Measurements from ENCODE around the gene NMNAT2. TPM values are rescaled to one million over a fixed set of nuclear protein-coding genes. Genes with fewer than 3 reads are reported as not detected.

NMNAT2 gene
- total and polyA plus RNA-seq, 10 of the 15 experiments (the other 5 are each of a cell fraction or from before 2014, with no cell fraction given): 0.02 to 2.0 (median 0.60) TPM

DNA sequence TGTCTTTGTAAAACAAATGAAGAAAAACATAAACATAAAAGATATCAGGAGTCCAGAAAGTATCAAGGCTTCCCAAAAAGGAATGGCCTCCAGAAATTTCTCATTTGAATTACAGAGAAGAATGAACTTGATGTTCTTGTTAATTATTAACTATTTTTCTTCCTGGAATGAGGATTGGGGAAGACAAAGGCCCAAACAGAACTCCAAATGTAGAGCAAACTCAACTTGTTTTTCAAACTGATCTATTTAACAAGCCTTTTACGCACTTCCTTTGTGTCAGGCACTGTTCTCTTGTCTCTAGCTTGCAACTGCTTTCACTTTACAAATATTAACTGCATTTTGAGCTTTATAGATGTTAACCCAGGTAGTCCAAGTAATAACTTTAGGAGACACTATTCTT, 186.6 kb downstream of the NMNAT2 start (continued):
- TF ChIP-seq, protein P1, sequence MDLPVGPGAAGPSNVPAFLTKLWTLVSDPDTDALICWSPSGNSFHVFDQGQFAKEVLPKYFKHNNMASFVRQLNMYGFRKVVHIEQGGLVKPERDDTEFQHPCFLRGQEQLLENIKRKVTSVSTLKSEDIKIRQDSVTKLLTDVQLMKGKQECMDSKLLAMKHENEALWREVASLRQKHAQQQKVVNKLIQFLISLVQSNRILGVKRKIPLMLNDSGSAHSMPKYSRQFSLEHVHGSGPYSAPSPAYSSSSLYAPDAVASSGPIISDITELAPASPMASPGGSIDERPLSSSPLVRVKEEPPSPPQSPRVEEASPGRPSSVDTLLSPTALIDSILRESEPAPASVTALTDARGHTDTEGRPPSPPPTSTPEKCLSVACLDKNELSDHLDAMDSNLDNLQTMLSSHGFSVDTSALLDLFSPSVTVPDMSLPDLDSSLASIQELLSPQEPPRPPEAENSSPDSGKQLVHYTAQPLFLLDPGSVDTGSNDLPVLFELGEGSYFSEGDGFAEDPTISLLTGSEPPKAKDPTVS (IDR thresholded peaks at IDR 0.05; ENCODE audit: low read depth, low read length): no peak
- no peak for TF ChIP-seq NRF1 (conservative IDR thresholded peaks at IDR 0.05; ENCODE audit: low read depth, low read length)

DNA sequence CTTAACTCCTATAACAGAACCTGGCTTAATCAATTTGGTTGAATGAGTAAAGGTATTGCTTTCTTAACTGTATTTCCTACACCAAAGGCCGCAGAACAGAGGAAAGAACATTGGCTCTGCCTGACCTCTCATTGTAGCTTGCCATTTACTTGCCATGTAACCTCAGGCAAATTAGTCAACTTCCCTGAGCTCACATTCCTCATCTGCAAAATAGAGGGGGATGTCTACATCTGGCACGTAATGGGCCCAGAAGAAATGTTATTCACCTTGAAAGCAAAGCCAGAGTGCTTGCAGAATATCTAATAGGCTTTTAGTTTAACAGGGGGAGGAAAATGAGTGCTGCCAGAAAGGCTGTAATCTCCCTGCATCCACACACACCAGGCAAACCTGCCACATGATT, 187.8 kb downstream of the NMNAT2 start:
- ATAC-seq: no peak
- intact Hi-C loops (cut with micrococcal nuclease; ENCODE audit: unreplicated experiment): no loop called here

More for the DNA sequence above, 187.8 kb downstream of the NMNAT2 start:
- Histone ChIP-seq H3K9me3 (replicated peaks; ENCODE audit: control insufficient read depth, insufficient read depth, low read length) (no peaks in the 10 kb centered on the region), H2AFZ (ENCODE audit: control insufficient read depth, low read depth, low read length) (no peak overlapping the region), H3K4me3 (no peak overlapping the region), H3K36me3 (ENCODE audit: control insufficient read depth in 2 of 2, insufficient read depth in 2 of 2, low read length in 1 of 2) (no peaks in the 10 kb centered on the region), H3K4me1 (ENCODE audit: control insufficient read depth, insufficient read depth, low read length) (peaks cover 6% of the 10 kb centered on the region; the same call in 1 of the 2 replicates), H3K27ac (ENCODE audit: control insufficient read depth, insufficient read depth) (no peak overlapping the region), H3K4me2 (ENCODE audit: control insufficient read depth, insufficient read depth) (no peak overlapping the region), H3K79me2 (ENCODE audit: control insufficient read depth, insufficient read depth, low read length) (no peaks in the 10 kb centered on the region), H4K20me1 (ENCODE audit: control insufficient read depth, insufficient read depth) (no peaks in the 10 kb centered on the region), H3K27me3 (replicated peaks in 1 of 2; ENCODE audit: control insufficient read depth in 2 of 2, insufficient read depth in 2 of 2, low read length in 1 of 2) (no peaks in the 10 kb centered on the region), H3K9ac (ENCODE audit: control insufficient read depth, insufficient read depth, low read length) (no peak overlapping the region)
- TF ChIP-seq, protein P2, sequence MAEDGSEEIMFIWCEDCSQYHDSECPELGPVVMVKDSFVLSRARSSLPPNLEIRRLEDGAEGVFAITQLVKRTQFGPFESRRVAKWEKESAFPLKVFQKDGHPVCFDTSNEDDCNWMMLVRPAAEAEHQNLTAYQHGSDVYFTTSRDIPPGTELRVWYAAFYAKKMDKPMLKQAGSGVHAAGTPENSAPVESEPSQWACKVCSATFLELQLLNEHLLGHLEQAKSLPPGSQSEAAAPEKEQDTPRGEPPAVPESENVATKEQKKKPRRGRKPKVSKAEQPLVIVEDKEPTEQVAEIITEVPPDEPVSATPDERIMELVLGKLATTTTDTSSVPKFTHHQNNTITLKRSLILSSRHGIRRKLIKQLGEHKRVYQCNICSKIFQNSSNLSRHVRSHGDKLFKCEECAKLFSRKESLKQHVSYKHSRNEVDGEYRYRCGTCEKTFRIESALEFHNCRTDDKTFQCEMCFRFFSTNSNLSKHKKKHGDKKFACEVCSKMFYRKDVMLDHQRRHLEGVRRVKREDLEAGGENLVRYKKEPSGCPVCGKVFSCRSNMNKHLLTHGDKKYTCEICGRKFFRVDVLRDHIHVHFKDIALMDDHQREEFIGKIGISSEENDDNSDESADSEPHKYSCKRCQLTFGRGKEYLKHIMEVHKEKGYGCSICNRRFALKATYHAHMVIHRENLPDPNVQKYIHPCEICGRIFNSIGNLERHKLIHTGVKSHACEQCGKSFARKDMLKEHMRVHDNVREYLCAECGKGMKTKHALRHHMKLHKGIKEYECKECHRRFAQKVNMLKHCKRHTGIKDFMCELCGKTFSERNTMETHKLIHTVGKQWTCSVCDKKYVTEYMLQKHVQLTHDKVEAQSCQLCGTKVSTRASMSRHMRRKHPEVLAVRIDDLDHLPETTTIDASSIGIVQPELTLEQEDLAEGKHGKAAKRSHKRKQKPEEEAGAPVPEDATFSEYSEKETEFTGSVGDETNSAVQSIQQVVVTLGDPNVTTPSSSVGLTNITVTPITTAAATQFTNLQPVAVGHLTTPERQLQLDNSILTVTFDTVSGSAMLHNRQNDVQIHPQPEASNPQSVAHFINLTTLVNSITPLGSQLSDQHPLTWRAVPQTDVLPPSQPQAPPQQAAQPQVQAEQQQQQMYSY (CRISPR knock-in tag; IDR thresholded peaks at IDR 0.05): no peak
- TF ChIP-seq PML (IDR thresholded peaks at IDR 0.05; ENCODE audit: low read length) (no peak), DPF2 (IDR thresholded peaks at IDR 0.05) (no peak), STAT3 (IDR thresholded peaks at IDR 0.05; ENCODE audit: low read depth, low read length) (no peak), IRF4 (IDR thresholded peaks at IDR 0.05; ENCODE audit: low read depth, low read length) (no peak), FOS (IDR thresholded peaks at IDR 0.05; ENCODE audit: borderline replicate concordance, extremely low read depth, insufficient read length) (no peak)
- DNase-seq (ENCODE audit: low read depth, low spot score) (no peak), FAIRE-seq (no peak)
- BruUV-seq (replicated peaks): no TSS peak
- SMC1A ChIA-PET (ENCODE audit: uncharacterized antibody, unreplicated experiment): interaction anchor here (1.1 to 7.2 kb wide), 3 partner anchors 9 to 269 kb away, joined by 3 to 66 read pairs (median 33); no protein-coding TSS in a partner anchor
- RAD21 ChIA-PET (ENCODE audit: unreplicated experiment): interaction anchor here (1.0 to 4.0 kb wide), 4 partner anchors 9 to 268 kb away, joined by 3 to 52 read pairs (median 4); no protein-coding TSS in a partner anchor
- POLR2A ChIA-PET: no interaction called here
- WGBS (ENCODE audit: insufficient coverage, insufficient replicate concordance, low lambda C conversion rate, missing lambda C conversion rate): 2% methylated on average over 2 of the region's 2 CpGs
- in situ Hi-C loops (cut with MboI): no loop called here
- CTCF ChIA-PET: interaction anchor here (0.7 to 9.8 kb wide), 7 partner anchors 11 to 269 kb away, joined by 3 to 126 read pairs (median 4); no protein-coding TSS in a partner anchor

All from GM12878 (cell line).